Progenitor cell of endocrine pancreas (in vitro differentiated cells): ENCODE measurements around the gene TET2. TPM values are rescaled to one million over a fixed set of nuclear protein-coding genes. Genes with fewer than 3 reads are reported as not detected.

Experiments
- DNase-seq: peaks from one replicate; pipeline ENCODE4 v3.0.0; 2021; ENCODE audit warnings: low spot score; ENCODE audit not compliant: unreplicated experiment
- H3K27ac Mint-ChIP-seq: 2 replicates; pipeline ENCODE4 v1.8.0; 2021; ENCODE audit warnings: mild to moderate bottlenecking, moderate library complexity, mixed read lengths
- H3K27me3 Mint-ChIP-seq: 2 replicates; pipeline ENCODE4 v1.8.0; 2021; ENCODE audit warnings: mixed read lengths
- H3K36me3 Mint-ChIP-seq: 2 replicates; pipeline ENCODE4 v1.8.0; 2022; ENCODE audit warnings: mixed read lengths; ENCODE audit not compliant: insufficient read depth
- H3K4me1 Mint-ChIP-seq: 2 replicates; pipeline ENCODE4 v1.8.0; 2021; ENCODE audit warnings: low read depth, mixed read lengths
- H3K4me3 Mint-ChIP-seq: 2 replicates; pipeline ENCODE4 v1.8.0; 2021; ENCODE audit warnings: low read depth, mild to moderate bottlenecking, moderate library complexity, mixed read lengths
- H3K9me3 Mint-ChIP-seq: 2 replicates; pipeline ENCODE4 v1.8.0; 2021; ENCODE audit warnings: low read depth, mixed read lengths
- CTCF ChIP-seq: fragments of 200-600 bp; sonication (generic); IDR thresholded peaks from one replicate; pipeline ENCODE4 v1.5.0; 2021; ENCODE audit warnings: antibody characterized with exemption, mild to moderate bottlenecking; ENCODE audit not compliant: unreplicated experiment
- total RNA-seq: library from RNA; stranded (reverse); gene quantifications from 2 replicates; pipeline ENCODE4 v1.2.1, GENCODE V29; 2021

The TET2 gene
- total RNA-seq, 1 donor from 2014 or later, result 37.2 TPM

GRCh38 chr4:105154576-105154975, 7.9 kb downstream of the TET2 start:
- TF ChIP-seq CTCF, result no peak
- H3K4me3 Mint-ChIP-seq, result no peak overlapping the region

GRCh38 chr4:105155426-105155825, 8.8 kb downstream of the TET2 start:
- DNase-seq, result no peak
- peaks cover 8% of the 10 kb centered on the region for H3K27me3 Mint-ChIP-seq
- no peak overlapping the region for H3K4me3 Mint-ChIP-seq
- peaks cover 1% of the 10 kb centered on the region for H3K4me1 Mint-ChIP-seq
- peaks cover 3% of the 10 kb centered on the region for H3K36me3 Mint-ChIP-seq
- no peaks in the 10 kb centered on the region for H3K9me3 Mint-ChIP-seq
- TF ChIP-seq CTCF, result no peak
- no peak overlapping the region for H3K27ac Mint-ChIP-seq

More at GRCh38 chr4:105154576-105154975, 7.9 kb downstream of the TET2 start:
- Mint-ChIP-seq H3K27ac (no peak overlapping the region), H3K4me1 (peaks cover 3% of the 10 kb centered on the region), H3K27me3 (peaks cover 4% of the 10 kb centered on the region), H3K9me3 (no peaks in the 10 kb centered on the region), H3K36me3 (peaks cover 2% of the 10 kb centered on the region)
- DNase-seq, result no peak

GRCh38 chr4:105158837-105159236, 12.2 kb downstream of the TET2 start:
- H3K27ac Mint-ChIP-seq, result no peak overlapping the region
- H3K4me1 Mint-ChIP-seq, result peaks cover 11% of the 10 kb centered on the region
- H3K27me3 Mint-ChIP-seq, result peaks cover 8% of the 10 kb centered on the region
- no peak overlapping the region for H3K4me3 Mint-ChIP-seq
- H3K36me3 Mint-ChIP-seq, result peaks cover 3% of the 10 kb centered on the region
- no peaks in the 10 kb centered on the region for H3K9me3 Mint-ChIP-seq
- TF ChIP-seq CTCF, result no peak
- DNase-seq, result no peak

GRCh38 chr4:105162123-105162796, 15.6 kb downstream of the TET2 start:
- Mint-ChIP-seq H3K27me3 (peaks cover 8% of the 10 kb centered on the region), H3K4me3 (no peak overlapping the region), H3K27ac (no peak overlapping the region), H3K4me1 (peaks cover 11% of the 10 kb centered on the region), H3K36me3 (peaks cover 2% of the 10 kb centered on the region), H3K9me3 (no peaks in the 10 kb centered on the region)
- no peak for TF ChIP-seq CTCF
- no peak for DNase-seq

- H3K9me3 Mint-ChIP-seq, result peaks cover 10% of the 10 kb centered on the region
- H3K4me3 Mint-ChIP-seq, result no peak overlapping the region
- TF ChIP-seq CTCF, result no peak
- peaks cover 4% of the 10 kb centered on the region for H3K27me3 Mint-ChIP-seq
- no peak for DNase-seq
- H3K36me3 Mint-ChIP-seq, result peaks cover 17% of the 10 kb centered on the region
- H3K27ac Mint-ChIP-seq, result no peak overlapping the region
- peaks cover 13% of the 10 kb centered on the region for H3K4me1 Mint-ChIP-seq
Measured at GRCh38 chr4:105164548-105164947, 17.9 kb downstream of the TET2 start.
